HG03460 (cell line): ENCODE data around the gene ANKRD60.

Experiments used
- ATAC-seq: cut with Tn5 transposase; IDR thresholded peaks from one replicate; pipeline ENCODE4 v1.9.1; 2021; ENCODE audit not compliant: unreplicated experiment

Gene ANKRD60

DNA sequence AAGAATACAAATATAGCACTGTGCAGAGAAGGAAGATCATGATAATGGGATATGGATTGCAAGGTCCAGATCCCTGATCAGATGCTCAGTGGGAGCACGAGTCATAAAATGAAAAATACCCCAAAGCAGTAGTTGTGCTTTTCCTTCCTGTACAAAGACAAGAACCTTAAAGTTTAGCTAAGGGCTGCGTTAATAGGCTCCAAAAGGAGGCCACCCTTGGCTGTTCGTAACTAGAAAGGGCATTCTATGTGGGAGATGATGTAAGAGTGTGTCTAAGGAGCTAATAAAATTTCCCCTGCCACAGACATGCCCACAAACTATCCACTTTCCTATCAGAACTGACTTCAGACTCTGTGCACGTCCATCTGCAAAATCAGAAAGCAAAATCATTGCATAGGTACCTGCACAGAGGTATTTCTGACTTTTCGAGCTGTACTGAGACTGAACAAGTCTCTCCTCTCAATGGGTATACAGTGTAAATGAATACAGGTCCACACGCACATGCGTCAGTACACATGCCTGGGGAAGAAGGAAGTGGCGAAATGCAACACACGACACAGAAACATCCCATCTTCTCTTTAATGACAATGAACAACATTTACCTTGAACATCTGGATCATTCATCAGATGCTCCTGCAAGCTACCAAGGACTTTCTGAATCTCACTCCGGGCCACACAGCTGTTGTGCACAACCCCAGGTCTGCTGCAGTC lies 16.9 kb upstream of the ANKRD60 start:
- no peak for ATAC-seq

GRCh38 chr20:58244517-58245030 lies 16.1 kb upstream of the ANKRD60 start:
- ATAC-seq, result no peak

GRCh38 chr20:58243653-58244410 lies 15.4 kb upstream of the ANKRD60 start:
- no peak for ATAC-seq

DNA sequence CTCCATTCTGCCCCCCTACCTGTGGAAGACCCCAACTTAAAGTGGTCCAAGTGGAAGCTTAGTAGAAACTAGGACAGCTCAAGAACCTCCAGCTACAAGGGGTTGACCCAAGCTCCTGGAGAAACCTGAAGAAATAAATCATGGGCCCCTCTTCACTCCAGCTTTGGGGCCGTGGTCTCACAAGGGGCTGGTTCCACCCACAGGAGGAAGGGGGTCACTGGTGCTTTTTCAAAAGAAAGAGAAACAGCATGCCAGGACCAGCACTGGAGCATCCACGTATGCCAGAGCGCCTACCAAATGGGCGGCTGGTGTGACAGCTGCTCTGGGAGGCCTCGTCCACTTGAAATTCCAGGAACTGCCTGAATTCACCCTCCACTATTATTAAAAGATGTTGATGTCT lies 14.4 kb upstream of the ANKRD60 start:
- no peak for ATAC-seq

- no peak for ATAC-seq
Measured at GRCh38 chr20:58241766-58242465, 13.5 kb upstream of the ANKRD60 start.

- no peak for ATAC-seq
Measured at GRCh38 chr20:58240471-58240870, 12.0 kb upstream of the ANKRD60 start.

DNA sequence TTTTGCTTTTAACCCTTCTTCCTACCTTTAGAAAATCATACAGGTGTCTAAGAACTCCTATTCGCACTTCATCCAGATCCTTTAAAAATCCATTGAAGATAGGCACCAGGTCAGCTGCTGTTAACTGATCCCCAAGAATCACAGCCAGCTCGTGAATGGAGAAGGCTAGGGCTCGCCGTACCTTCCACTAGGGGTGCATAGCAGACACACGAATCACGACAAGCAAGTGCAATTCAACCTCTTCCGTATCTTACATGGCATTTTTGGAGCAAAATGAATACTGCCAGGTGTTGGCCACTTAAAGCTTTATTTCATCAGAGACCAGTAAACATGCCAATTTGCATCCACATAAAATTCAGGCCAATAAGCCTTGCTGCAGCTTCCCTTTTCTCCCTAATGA lies 10.8 kb upstream of the ANKRD60 start:
- ATAC-seq, result no peak

DNA sequence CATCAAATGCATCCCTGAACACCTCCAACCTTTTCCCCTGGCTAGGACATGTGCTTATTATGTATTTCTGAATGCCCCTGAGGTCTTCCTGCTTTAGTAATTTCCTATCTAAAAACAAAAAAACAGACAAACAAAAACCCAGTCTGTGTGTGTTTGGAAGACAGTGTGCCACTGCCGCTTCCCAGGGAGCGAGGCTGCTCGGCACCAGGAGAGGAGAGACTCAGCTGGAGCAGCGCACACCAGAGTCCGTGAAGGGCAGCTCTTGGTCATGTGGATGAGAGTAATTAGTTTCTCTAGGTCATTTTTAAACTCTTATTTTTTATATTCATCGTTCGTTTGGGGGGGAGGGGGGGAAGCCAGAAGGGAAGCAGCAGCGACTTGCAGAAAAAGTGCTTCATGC lies 10.0 kb upstream of the ANKRD60 start:
- no peak for ATAC-seq

DNA sequence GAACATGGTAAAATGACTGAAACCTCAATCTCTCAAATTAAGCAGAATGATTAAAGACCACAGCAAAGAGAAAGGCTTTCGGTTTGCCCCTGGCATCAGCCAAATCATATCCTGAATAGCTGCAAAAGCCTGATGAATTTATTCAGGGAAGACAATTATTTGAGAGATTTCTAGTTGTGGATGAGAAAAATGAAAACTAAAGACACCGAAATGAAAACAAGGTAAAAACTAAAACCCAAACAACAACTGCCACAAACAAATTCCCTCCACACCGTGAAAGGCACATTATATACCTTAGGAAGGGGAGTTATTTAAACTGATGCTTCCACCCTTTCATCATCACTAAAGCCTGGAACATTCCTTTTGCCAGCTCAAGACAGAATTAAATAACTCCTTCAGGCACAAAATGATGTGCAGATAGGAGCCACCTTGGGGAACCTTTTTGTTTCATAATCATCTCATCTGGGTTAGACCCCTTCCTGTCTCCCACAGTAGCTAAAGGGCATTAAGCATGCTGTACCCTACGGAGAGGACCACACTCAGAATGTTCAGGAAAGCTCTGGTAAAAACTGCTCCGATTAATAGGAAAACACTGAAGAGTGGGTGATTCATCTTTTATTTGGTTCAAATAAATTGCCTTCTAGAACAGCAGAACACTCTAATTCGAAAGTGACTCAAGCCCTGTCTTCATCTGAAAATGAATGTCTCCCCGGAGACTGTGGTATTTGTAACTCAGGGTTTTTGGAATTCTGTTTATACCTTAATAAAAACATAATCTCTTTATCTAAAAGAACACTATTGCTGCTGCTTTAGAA lies 9.1 kb upstream of the ANKRD60 start:
- no peak for ATAC-seq

DNA sequence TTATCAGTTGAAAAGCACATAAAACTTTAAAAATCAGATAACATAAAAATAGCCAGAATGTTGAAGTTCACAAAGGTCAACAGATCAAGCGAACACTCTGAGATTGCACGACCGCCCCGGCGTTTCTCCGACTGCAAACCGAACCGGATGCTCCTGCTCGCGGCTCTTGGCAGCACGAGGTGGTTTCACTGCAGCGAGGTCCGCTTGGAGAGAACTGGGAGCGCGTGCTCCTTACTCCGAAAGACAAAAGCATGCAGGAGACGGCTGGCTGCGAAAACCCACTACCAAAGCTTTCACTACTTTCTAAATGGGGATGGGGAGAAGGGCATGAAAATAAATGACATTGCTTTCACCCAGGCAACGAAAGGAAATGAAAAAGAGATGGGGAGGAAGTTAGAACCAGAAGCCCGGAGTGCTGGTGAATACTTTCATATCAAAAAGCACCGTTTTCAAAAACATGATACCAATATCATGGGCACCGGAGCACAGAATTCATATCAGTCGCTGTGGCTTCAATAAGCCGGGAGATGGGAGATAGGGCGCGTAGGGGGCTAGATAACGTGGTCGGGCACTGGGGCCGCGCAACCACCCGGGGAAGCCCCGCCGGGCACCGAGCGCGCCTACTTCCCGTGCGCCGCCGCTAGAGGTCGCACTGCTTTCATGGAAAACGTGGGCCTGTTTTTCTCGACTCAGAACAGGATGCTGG lies 8.3 kb upstream of the ANKRD60 start:
- peak; percentile 81 for ATAC-seq

DNA sequence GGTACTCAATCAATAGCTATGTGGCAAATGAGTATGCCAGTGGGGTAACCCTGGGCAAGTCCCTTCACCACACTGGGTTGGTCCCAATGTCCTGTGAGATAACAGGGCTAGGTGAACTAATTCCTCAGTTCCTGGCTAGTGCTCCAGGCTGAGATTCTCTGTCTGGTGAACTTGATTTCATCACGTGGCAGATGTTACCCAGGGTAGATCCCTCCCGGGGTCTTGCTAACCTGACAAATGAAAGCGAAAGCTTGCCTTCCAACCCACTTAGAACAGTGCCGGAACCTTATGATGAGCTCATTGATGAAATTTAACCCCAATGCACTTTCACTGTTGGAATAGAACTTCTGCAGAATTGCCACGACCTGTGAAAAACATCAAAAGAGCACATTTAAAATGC lies 6.6 kb upstream of the ANKRD60 start:
- no peak for ATAC-seq

DNA sequence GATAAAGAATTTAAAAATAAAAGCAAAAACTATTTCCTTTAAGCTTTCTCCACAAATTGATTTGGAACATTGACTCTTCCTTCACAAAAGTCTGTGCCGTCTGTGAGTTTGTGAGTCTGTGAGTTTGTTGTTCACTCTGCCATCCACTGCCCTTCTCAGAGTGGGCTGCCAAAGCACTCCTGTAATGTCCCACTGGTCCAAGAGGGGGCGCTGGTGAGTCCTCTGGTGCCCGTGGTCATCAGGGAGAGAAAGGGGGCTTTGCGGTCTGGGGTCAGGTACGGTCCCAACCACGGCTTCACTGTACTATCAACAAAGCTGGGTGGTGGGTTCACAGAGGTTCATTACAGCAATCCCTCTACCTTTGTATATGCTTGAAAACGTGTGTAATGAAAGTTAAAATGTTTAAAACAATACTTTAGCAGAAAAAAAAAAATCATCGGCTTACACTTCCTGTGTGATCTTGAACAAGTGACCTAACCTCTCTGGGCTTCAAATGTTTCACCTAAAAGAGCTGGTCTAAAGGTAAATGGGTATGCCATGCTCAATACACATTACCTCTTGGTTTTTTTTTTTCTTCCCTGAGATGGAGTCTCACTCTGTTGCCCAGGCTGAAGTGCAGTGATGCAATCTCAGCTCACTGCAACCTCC lies 5.6 kb upstream of the ANKRD60 start:
- ATAC-seq, result no peak

- no peak for ATAC-seq
Measured at GRCh38 chr20:58233393-58233792, 4.9 kb upstream of the ANKRD60 start.

GRCh38 chr20:58231683-58232082 lies 3.2 kb upstream of the ANKRD60 start:
- ATAC-seq, result no peak

GRCh38 chr20:58229198-58229798 lies 845 bp upstream of the ANKRD60 start:
- no peak for ATAC-seq

DNA sequence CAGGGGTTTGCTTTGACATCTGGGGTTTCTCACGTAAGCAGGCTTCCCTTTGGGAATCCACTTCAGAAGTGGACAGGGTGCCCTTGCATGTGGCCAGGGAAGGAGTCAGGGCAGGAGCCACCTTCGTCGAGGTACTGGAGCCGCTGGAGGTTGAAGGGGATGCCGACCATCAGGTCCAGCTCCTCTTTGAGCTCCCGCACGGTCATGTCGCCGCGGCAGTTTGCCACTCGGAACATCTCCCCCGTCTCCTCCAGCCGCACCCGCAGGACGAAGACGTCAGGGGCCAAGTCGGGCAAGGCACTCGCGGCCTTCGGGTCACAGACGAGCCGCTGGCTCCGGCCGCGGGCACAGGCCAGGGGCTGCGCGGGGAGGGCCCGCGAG lies 360 bp downstream of the ANKRD60 start:
- no peak for ATAC-seq

- no peak for ATAC-seq
Measured at GRCh38 chr20:58227391-58228102, 906 bp downstream of the ANKRD60 start.

DNA sequence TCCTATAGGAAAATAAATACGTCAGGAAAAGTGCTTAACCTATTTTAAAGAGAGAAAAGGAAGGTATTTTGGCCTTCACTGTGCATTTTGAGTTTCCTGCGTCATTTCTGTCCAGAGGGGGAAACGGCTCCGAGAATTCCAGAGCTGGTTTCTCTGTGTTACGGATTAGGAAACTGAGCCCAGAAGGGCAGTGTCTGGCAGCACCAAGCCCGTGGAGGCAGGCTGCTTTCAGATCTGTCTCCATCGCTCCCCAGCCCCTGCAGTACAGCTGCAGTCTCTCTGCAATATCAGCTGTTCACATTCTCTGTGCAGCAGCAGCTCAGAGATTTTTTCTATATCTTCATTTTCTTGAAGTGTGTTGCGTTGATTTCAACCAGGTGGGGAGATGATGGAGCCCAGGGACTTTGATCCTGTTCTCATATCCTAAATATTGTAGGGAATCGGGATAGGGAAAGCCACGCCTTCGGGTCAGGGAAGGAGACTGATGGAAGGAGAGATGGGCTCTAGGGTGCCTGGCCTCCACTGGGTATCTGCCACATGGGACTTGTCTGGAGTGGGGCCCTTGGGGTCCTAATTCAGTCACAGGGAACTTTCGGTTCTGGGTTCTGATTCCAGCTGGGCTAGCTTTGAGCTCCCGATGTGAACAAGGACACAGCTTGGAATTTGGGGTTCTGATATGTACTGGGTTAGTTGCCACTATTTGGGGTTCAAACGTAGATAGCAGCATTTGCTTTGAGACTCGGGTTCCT lies 2.8 kb downstream of the ANKRD60 start:
- ATAC-seq, result no peak
